ENCODE results near the gene CPEB2.

CPEB2 gene

DNA sequence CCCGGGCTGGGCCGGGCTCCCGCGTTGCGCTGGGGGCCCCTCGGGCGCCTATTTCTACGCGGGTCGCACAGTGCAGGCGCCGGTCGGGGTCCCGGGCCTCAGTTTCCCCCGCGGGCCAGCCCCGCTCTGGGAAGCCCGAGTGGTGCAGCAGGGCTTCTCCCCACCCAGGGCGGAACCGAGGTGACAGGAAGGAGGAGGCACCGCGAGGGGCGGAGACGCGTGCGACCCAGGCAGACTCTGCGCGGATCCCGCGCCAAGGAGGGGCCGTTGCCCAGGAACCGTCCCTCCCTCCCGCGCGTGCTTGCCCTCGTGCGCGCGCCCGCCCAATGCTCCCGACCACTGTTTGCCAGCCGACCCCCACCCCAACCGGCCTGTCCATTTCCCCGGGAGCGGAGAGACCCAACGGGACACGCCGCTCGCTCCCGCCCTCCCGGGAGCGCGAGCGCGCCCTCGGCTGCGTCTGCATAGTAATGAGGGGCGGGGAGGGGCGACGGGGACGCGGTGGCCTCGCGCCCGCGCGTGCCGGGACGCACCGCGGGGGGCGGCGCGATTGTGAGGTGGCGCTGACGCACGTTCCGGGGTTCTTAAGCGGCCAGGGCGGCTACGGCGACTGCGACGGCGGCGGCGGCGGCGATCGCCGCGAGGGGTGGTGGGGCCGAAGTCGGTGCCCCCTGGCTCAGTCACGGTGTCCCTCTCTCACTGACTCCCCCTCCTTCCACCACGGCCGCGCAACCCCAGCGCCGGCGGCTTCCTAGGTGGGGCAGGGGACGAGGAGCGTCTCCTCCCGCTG is at the start of gene CPEB2:
Gene CPEB2, plus strand, starts transcription at position 613 of the 790 bp plus-strand sequence. CDS start 193 bp downstream, outside the sequence.
- peak; percentile 94 for DNase-seq

GRCh38 chr4:14958436-14958835 is 43.8 kb upstream of the CPEB2 start:
- DNase-seq: no peak

DNA sequence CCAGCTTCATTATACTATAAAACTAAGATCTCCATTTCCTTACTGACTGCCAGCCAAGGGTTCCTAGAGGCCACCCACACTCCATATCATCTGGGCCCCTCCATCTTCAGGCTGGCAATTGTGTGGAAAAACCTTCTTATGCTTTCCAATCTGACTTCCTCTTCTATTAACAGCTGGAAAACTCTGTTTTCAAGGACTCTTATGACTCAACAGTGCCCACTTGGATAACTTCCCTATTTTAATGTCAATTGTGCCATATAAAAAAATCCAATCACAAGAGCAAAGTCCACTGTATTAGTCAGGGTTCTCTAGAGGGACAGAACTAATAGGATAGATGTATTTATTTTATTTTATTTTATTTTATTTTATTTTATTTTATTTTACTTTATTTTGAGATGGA is 41.0 kb upstream of the CPEB2 start:
- DNase-seq: no peak

- no peak for DNase-seq
Observed at GRCh38 chr4:14965071-14965470, 37.2 kb upstream of the CPEB2 start.

GRCh38 chr4:14967982-14968381 is 34.3 kb upstream of the CPEB2 start:
- DNase-seq: no peak

DNA sequence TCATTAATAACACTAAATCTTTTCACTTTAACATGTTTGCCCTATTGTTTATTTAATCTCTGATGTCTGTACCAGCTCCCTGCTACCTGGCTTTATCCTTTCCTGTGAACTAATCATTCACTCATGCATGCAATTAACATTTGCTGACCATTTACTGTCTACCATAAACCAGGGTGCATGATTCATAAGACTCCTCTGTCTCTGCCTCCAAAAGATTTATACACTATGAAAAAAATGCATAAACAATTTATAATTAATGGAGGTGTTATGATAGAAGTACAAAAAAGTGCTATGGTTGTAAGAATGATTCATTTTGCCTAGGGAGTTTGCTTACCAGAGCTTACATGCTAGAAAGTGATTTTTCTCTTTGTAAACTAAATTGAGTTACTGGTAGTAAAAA is 24.5 kb upstream of the CPEB2 start:
- DNase-seq: no peak

- DNase-seq: no peak
Observed at GRCh38 chr4:14984448-14984847, 17.8 kb upstream of the CPEB2 start.

GRCh38 chr4:14985161-14985560 is 17.1 kb upstream of the CPEB2 start:
- no peak for DNase-seq

DNA sequence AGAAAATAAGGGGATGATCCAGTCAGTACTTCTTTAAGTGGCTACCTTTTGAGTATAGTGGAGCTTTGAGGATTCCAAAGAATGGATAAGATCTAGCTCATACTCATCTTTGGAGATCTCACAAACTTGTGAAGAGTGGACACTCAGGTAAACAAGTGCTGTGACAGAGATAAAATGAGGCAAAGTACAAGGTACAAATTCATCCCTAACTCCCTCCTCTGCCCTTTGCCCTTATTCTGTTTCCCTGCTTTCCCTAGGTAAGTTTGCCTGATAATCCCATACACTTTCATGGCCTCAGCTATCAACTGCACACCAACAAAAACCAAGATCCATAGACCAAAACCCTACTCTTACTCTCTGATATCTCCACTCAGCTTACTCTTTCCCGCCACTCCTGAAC is 16.4 kb upstream of the CPEB2 start:
- no peak for DNase-seq

- no peak for DNase-seq
Observed at GRCh38 chr4:14987054-14987453, 15.2 kb upstream of the CPEB2 start.

GRCh38 chr4:14990484-14990883 is 11.8 kb upstream of the CPEB2 start:
- DNase-seq: no peak

DNA sequence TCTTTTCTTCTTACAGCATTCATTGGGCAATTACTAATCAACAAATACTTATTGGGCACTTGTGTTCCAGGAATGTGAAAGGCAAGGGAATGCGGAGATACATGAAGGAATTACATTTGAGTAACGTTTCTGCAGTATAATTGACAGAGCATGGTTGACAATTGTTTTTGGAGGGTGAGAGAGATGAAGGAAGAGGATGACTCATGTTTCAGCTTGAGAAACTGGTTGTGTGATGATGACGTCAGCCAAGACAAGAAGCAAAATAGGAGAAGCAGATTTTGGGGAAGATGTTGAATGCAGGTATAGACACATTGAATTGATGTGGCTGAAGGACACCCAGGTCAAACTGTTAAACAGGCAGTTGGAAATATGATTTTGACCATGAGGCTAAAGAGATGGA is 8.0 kb upstream of the CPEB2 start:
- peak; percentile 51 for DNase-seq

DNA sequence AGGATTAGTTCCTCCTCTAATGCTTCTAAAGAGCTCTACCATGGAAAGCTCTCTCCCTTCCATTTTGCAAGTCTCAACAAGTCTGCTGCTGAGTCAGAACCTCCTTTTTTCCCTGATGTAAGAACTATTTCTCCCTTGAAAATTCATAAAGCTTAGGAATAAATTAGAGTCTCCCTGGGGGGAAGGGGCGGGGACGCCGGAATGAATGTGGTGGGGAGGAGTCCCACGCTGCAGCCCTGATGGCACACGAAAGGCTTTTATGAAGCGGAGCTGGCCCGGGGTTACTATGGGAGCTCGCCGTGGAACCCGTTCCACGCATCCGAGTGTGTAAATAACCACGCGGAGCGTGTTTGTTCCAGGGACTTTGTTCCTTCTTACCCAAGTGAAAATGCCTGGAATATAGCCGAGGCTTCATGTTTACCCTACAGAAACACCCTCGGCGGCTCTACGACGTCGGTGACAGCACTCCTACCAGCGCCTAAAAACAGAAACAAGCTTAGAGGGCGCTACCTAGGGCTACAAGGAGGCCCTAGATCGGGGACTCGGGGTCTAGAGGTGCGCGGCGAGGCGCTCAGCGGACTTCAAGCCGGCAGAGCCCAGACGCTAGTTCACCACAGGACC is 923 bp upstream of the CPEB2 start:
- peak; percentile 60 for DNase-seq

DNA sequence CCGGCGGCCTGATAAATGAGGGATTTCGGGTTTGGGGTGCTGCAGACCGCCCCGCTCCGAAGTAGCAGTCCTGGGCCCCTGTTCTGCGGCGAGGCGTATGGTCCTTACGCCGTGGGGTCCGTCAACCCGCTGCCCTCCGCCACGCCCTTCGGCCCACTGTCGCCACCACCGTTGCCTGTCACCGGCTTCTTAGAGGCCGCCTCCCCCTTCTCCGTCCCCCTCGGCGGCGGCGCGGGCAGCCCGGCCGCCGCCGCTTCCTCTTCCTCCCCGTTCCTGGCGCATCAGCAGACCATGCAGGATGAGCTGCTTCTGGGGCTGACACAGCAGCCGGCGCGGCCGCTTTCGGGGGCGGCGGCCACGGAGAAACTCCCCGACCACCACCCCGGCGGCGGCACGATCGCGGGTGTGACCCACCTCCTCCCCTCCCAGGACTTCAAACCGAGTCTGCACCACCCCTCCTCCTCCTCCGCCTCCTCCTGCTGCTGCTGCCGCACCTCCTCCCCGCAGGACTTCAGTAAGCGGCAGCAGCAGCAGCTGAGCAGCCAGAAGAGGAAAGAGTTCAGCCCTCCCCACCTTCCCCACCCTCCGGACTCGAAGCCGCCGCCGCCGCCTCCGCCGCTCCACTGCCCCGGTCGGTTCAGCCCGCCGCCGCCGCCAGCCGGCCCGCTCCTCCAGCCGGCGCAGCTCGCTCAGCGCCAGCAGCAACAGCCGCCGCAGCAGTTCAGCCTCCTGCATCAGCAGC is 549 bp downstream of the CPEB2 start:
- DNase-seq: peak; percentile 85

GRCh38 chr4:15003401-15003890 is 1.2 kb downstream of the CPEB2 start:
- DNase-seq: peak; percentile 69

- DNase-seq: peak; percentile 48
Observed at GRCh38 chr4:15003891-15004738, 1.8 kb downstream of the CPEB2 start.

DNA sequence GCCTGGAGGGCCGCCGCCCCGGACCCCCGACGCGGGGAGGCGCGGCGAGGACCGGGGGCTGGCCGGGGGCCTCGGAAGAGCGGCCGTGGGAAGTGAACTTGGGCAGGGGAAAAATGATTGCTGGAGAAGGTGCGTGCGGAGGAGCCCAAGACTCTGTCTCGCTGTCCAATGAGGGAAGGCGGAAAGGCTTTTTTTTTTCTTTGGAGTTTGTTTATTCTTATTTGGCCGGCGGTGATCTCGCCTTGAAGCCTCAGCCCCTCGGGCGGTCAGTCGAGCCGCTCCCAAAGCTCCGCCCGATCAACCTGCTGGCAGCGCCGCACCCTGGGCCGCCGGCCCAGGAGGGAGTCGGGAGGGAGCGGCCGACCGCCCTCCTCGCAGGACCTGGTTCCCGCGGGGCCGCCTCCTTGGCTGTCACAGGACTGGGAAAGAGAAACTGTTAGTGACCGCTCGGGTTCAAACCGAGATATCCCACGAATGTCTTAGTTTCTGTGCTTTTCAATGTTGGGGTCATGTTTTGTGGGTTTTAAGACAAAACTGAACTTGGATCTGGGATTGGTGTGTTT is 2.5 kb downstream of the CPEB2 start:
- peak; percentile 53 for DNase-seq

DNA sequence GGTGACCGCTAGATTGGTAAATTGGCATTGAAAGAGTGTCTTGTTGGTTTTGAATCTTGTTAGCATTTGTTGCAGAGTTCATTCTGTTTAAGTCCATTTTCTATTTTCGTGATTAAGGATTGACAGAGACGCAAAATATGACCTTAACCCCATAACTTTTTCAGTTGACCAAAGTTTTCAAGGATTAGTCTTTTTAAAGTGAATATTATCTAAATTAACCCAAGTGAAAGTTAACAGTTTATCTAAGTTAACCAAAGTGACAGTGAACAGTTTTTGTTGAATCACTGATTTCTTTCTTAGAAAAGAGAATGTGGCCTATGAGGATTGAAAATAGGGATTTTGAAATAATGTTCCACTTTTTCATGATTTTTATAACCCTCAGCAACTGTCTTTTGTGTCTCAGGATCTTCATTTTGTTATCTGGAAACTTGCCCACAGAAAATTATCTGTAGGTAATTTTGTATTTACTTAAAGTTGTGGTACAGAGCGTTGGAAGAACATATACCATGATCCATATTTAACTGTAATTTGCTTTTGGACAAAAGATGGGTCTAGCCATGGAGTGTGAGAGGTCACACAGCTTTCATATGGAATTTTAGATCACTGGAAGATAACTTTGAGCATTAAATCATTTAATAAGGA is 3.3 kb downstream of the CPEB2 start:
- DNase-seq: no peak

GRCh38 chr4:15006416-15007024 is 4.2 kb downstream of the CPEB2 start:
- DNase-seq: peak; percentile 27

DNA sequence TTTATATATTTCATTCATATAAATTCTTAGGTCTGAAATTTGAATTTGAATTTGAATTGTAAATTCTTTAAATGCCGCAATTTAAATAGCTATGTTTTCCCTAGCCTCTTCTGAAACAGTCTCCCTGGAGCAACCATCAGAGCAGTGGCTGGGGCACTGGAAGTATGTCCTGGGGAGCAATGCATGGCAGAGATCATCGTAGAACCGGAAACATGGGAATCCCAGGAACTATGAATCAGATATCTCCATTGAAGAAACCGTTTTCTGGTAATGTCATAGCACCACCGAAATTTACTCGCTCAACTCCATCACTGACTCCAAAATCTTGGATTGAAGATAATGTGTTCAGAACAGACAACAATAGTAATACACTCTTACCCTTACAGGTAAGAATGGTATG is 4.9 kb downstream of the CPEB2 start:
- no peak for DNase-seq

GRCh38 chr4:15010038-15010585 is 7.8 kb downstream of the CPEB2 start:
- DNase-seq: no peak
